Thymus (tissue), 11 donors: Measurements from ENCODE around the gene WDR17. TPM values are rescaled to one million over a fixed set of nuclear protein-coding genes. Genes with fewer than 3 reads are reported as not detected.

Experiments used
- DNase-seq, 9 donors: peaks; one replicate each; pipeline ENCODE4 v3.0.0-alpha.2; 2013; ENCODE audit warnings: low spot score in 9 of 9, low read depth in 6 of 9, missing footprints in 1 of 9
- H3K27ac ChIP-seq, 2 donors: one replicate each; pipeline ENCODE4 v1.5.1; 2013; ENCODE audit warnings: control low read depth in 1 of 2, low read depth in 1 of 2, low read length in 1 of 2, mild to moderate bottlenecking in 1 of 2, moderate library complexity in 1 of 2
- H3K27me3 ChIP-seq, 2 donors: one replicate each; pipeline ENCODE4 v1.5.1; 2013; ENCODE audit warnings: low read length in 1 of 2; ENCODE audit not compliant: control insufficient read depth in 2 of 2, insufficient read depth in 1 of 2
- H3K36me3 ChIP-seq, 2 donors: one replicate each; pipeline ENCODE4 v1.5.1; 2013; ENCODE audit warnings: low read length in 1 of 2, mild to moderate bottlenecking in 1 of 2, moderate library complexity in 1 of 2; ENCODE audit not compliant: control insufficient read depth in 2 of 2, insufficient read depth in 2 of 2
- H3K4me1 ChIP-seq, 2 donors: one replicate each; pipeline ENCODE4 v1.5.1; 2013; ENCODE audit warnings: low read length in 2 of 2; ENCODE audit not compliant: control insufficient read depth in 2 of 2, insufficient read depth in 2 of 2
- H3K4me3 ChIP-seq, 2 donors: one replicate each; pipeline ENCODE4 v1.5.1; 2013; ENCODE audit warnings: low read length in 2 of 2, control low read depth in 1 of 2, mild to moderate bottlenecking in 1 of 2
- H3K9me3 ChIP-seq, 2 donors: one replicate each; pipeline ENCODE4 v1.5.1; 2013; ENCODE audit warnings: low read length in 1 of 2, mild to moderate bottlenecking in 1 of 2; ENCODE audit not compliant: control insufficient read depth in 2 of 2, insufficient read depth in 1 of 2
- WGBS: extraction: QIAGEN DNeasy Blood & Tissue Kit; methylation state at CpG from one replicate; pipeline ENCODE4 v1.1.7; 2013; 5-methylcytosine and 5-hydroxymethylcytosine counted together
- polyA plus RNA-seq: library from polyadenylated mRNA; stranded (reverse); fragments of 200-250 nt; gene quantifications from one replicate; pipeline ENCODE4 v1.2.3, GENCODE V29; 2013
- total RNA-seq: library from RNA; stranded (reverse); fragments of 120-200 nt; gene quantifications from one replicate; pipeline ENCODE4 v1.2.4, GENCODE V29; 2013
- donor health status: healthy.

Gene WDR17
- total and polyA plus RNA-seq, 2 donors = 0.23 to 0.52 TPM

GRCh38 chr4:176064539-176064938, 1.1 kb upstream of the WDR17 start:
- Histone ChIP-seq H3K4me1 (peaks cover 9 to 10% of the 10 kb centered on the region in 2 donors), H3K27ac (no peak overlapping the region), H3K36me3 (no peaks in the 10 kb centered on the region), H3K9me3 (peaks cover 0 to 3% of the 10 kb centered on the region in 2 donors), H3K4me3 (no peak overlapping the region), H3K27me3 (peaks cover 0 to 3% of the 10 kb centered on the region in 2 donors)
- no peak for DNase-seq
- WGBS = 98% methylated on average over 2 of the region's 2 CpGs

- Histone ChIP-seq H3K27me3 (peaks cover 0 to 3% of the 10 kb centered on the region in 2 donors), H3K9me3 (peaks cover 0 to 3% of the 10 kb centered on the region in 2 donors), H3K4me3 (no peak overlapping the region), H3K4me1 (peaks cover 9 to 10% of the 10 kb centered on the region in 2 donors), H3K36me3 (no peaks in the 10 kb centered on the region), H3K27ac (no peak overlapping the region)
- no peak for DNase-seq
- 96% methylated on average over 6 of the region's 6 CpGs for WGBS
These were observed 1.1 kb downstream of the WDR17 start for GRCh38 chr4:176066757-176067156.

DNA sequence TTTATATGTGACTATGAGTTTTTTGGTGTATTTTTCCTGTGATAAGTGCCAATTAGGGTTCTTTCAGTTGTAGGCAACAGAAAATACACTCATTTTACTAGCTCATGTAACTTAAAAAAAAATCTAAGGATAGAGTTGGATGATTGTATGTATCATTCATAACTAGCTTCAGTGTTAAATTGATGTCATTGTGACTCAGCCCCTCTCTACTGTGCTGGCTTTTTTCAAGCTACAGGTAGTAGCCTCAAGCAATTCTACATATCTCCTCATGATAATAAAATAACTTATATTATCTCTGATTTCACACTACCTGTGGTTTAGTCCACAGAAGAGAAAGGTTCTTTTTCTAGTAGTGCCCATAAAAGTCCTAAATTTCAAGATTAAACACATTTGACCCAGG, 11.9 kb downstream of the WDR17 start:
- DNase-seq = no peak
- Histone ChIP-seq H3K4me3 (no peak overlapping the region), H3K27ac (no peak overlapping the region), H3K36me3 (no peaks in the 10 kb centered on the region), H3K4me1 (no peaks in the 10 kb centered on the region), H3K27me3 (no peaks in the 10 kb centered on the region), H3K9me3 (no peaks in the 10 kb centered on the region)

DNA sequence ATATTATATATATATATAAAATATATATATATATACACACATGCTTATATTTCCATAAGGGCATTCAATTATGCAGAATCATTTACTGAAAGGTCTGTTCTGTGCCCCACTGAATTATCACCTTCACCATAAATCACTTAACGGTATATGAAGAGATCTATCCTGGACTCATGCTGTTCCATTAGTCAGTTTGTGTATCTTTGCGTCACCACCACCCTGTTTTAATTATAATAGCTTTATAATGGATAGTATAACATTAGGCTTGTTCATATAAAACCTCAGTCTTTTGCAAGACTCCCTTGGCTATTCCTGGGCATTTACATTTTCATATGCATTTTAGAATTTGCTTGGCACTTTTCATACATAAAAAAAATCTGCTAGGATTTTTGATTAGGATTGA, 19.1 kb downstream of the WDR17 start:
- no peaks in the 10 kb centered on the region for H3K9me3 ChIP-seq
- DNase-seq = no peak
- no peaks in the 10 kb centered on the region for H3K27me3 ChIP-seq
- H3K4me3 ChIP-seq = no peak overlapping the region
- no peaks in the 10 kb centered on the region for H3K36me3 ChIP-seq
- no peak overlapping the region for H3K27ac ChIP-seq
- 98% methylated on average over 2 of the region's 2 CpGs for WGBS
- H3K4me1 ChIP-seq = no peaks in the 10 kb centered on the region

- Histone ChIP-seq H3K27me3 (no peaks in the 10 kb centered on the region), H3K4me1 (no peaks in the 10 kb centered on the region), H3K4me3 (no peak overlapping the region), H3K9me3 (no peaks in the 10 kb centered on the region), H3K36me3 (no peaks in the 10 kb centered on the region), H3K27ac (no peak overlapping the region)
- DNase-seq = no peak
- 47% methylated on average over 2 of the region's 2 CpGs for WGBS
These were observed 24.5 kb downstream of the WDR17 start for GRCh38 chr4:176090115-176090514.

DNA sequence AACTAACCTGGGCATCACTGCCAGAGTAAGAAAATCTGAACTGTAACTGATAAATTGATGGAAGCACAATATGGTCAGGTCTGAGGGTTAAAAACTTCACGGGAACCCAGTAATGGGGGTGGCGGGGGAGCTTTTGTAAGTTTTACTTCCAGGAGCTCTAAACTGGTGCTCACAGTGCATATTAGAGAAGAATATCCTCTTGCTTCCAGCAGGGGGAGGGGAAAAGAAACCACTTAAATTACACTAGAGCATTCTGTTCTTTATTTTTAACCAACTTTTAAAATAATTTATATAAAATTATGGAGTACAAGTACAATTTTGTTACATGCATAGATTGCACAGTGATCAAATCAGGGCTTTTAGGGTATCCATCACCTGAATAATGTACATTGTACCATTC, 33.7 kb downstream of the WDR17 start:
- WGBS = 96% methylated on average over 2 of the region's 2 CpGs
- Histone ChIP-seq H3K4me3 (no peak overlapping the region), H3K9me3 (no peaks in the 10 kb centered on the region), H3K36me3 (no peaks in the 10 kb centered on the region), H3K27ac (no peak overlapping the region), H3K27me3 (no peaks in the 10 kb centered on the region), H3K4me1 (no peaks in the 10 kb centered on the region)
- DNase-seq = no peak

DNA sequence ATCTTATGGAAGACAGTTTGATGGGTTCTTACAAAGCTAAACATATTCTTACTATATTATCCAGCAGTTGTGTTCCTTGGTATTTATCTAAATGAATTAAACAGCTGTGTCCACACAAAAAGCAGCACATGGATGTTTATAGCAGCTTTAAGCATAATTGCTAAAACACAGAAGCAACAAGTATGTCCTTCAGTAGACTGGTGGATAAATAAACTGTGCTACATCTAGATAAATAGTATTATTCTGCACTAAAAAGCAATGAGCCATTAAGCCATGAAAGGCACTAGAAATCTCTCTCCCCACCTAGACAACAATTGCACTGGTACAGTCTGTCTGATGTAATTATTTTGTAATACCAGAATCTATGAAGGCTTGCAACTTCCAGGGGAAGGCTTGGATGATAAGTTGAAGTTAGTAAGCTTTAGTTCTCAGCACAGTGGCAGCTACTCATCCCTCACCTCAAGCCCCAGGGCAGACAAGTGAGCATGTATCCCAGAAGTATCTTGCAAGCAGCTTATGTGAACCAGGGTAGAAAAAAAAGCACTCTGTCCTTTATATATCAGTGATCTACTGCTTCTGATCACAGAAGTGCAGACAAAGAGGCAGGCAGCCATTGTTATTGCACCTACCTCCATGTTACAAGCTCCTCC, 36.9 kb downstream of the WDR17 start:
- H3K36me3 ChIP-seq = no peaks in the 10 kb centered on the region
- no peak for DNase-seq
- no peak overlapping the region for H3K27ac ChIP-seq
- H3K9me3 ChIP-seq = no peaks in the 10 kb centered on the region
- H3K27me3 ChIP-seq = no peaks in the 10 kb centered on the region
- H3K4me1 ChIP-seq = no peaks in the 10 kb centered on the region
- no peak overlapping the region for H3K4me3 ChIP-seq

DNA sequence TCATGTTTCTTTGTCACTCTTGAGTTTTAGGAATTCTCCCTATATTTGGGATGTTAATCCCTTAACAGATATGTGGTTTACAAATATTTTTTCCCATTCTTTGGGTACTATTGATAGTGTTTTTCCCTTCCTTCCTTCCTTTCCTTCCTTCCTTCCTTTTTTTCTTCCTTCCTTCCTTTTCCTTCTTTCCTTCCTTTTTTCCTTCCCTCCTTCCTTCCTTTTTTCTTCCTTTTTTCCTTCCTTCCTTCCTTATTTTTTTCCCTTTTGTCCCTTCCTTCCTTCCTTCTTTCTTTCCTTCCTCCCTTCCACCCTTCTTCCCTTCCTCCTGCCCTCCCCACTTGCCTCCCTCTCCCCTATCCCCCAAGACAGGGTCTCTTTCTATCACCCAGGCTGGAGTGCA, 42.1 kb downstream of the WDR17 start:
- H3K27ac ChIP-seq = no peak overlapping the region
- no peaks in the 10 kb centered on the region for H3K27me3 ChIP-seq
- no peaks in the 10 kb centered on the region for H3K36me3 ChIP-seq
- H3K4me3 ChIP-seq = no peak overlapping the region
- no peaks in the 10 kb centered on the region for H3K4me1 ChIP-seq
- no peak for DNase-seq
- no peaks in the 10 kb centered on the region for H3K9me3 ChIP-seq

GRCh38 chr4:176123710-176124407, 58.2 kb downstream of the WDR17 start:
- peak in 1 of 9 donors; percentile 1 for DNase-seq
- H3K27me3 ChIP-seq = no peaks in the 10 kb centered on the region
- WGBS = 90% methylated on average over 4 of the region's 4 CpGs
- no peaks in the 10 kb centered on the region for H3K4me1 ChIP-seq
- H3K4me3 ChIP-seq = no peak overlapping the region
- no peaks in the 10 kb centered on the region for H3K36me3 ChIP-seq
- no peaks in the 10 kb centered on the region for H3K9me3 ChIP-seq
- no peak overlapping the region for H3K27ac ChIP-seq
